ENCODE data around the gene SLC15A5.

GRCh38 chr12:16150276-16150675 lies 127.2 kb downstream of the SLC15A5 start:
- TF ChIP-seq, protein P1, sequence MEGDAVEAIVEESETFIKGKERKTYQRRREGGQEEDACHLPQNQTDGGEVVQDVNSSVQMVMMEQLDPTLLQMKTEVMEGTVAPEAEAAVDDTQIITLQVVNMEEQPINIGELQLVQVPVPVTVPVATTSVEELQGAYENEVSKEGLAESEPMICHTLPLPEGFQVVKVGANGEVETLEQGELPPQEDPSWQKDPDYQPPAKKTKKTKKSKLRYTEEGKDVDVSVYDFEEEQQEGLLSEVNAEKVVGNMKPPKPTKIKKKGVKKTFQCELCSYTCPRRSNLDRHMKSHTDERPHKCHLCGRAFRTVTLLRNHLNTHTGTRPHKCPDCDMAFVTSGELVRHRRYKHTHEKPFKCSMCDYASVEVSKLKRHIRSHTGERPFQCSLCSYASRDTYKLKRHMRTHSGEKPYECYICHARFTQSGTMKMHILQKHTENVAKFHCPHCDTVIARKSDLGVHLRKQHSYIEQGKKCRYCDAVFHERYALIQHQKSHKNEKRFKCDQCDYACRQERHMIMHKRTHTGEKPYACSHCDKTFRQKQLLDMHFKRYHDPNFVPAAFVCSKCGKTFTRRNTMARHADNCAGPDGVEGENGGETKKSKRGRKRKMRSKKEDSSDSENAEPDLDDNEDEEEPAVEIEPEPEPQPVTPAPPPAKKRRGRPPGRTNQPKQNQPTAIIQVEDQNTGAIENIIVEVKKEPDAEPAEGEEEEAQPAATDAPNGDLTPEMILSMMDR (IDR thresholded peaks at IDR 0.05): no peak
- TF ChIP-seq POLR2A (IDR thresholded peaks at IDR 0.05): no peak
